GM19463 (cell line): Measurements from ENCODE around the gene MCC.

Source experiments
- ATAC-seq: cut with Tn5 transposase; IDR thresholded peaks from one replicate; pipeline ENCODE4 v1.9.1; 2021; ENCODE audit warnings: mild to moderate bottlenecking, moderate library complexity; ENCODE audit not compliant: unreplicated experiment

Gene MCC

DNA sequence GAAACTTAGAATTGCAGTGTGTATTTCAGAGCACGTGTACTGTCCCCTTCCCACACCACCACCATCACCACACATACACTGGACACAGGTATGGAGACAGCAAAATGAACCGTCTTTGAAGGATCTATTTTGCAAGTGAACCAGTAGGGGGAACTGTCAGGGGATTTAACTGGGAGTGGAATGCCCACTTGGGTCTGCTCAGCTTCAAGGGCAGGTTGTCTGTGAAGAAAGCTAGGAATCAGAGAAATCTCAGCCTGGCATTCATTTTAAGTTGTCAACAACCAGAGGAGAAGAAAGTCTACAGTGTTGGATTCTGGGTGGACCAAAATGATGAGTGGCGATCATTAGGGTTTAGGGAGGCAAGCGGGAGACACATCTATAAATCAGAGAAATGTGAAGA is 364.6 kb downstream of the MCC start:
- no peak for ATAC-seq

DNA sequence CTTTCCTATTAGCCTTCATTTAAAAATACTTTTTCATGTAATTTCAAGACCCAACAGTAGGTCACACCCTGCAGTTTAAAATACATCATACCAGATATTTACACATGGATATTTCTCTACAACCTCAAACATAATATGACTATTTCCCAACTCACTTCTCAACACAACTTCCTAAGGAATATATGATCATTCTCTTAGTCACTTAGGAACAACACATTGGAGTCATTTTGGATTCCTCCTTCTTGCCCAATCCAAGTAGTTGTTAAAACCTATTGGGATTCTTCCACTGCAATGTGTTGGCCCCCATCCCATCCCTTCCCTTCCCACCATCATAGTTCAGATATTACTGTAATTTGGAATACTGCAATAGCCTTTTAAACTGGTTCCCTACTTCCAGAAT is 366.2 kb downstream of the MCC start:
- ATAC-seq = no peak

GRCh38 chr5:113119246-113119924 is 368.9 kb downstream of the MCC start:
- ATAC-seq = no peak

- no peak for ATAC-seq
Measured at GRCh38 chr5:113118765-113119164, 369.5 kb downstream of the MCC start.

- no peak for ATAC-seq
Measured at GRCh38 chr5:113118298-113118697, 370.0 kb downstream of the MCC start.

- ATAC-seq = no peak
Measured at GRCh38 chr5:113117543-113118115, 370.6 kb downstream of the MCC start.

- ATAC-seq = no peak
Measured at GRCh38 chr5:113115956-113116355, 372.3 kb downstream of the MCC start.

GRCh38 chr5:113115061-113115460 is 373.2 kb downstream of the MCC start:
- ATAC-seq = peak; percentile 56

DNA sequence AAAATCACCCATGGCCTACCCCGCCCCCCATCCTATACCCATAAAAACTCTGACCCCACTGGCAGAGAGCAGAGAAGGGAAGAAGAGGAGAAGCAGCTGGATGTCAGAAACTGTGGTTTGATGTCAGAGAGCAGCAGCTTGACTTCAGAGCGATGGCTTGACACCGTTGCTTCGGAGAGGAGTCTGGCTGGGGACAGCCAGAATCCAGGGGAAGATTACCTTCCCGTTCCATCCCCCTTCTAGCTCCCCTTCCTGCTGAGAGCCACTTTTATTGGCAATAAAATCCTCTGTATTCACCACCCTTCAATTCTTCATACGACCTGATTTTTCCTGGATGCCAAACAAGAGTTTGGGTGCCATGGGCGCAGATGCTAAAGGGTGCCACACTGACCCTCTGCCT is 373.7 kb downstream of the MCC start:
- ATAC-seq = no peak

DNA sequence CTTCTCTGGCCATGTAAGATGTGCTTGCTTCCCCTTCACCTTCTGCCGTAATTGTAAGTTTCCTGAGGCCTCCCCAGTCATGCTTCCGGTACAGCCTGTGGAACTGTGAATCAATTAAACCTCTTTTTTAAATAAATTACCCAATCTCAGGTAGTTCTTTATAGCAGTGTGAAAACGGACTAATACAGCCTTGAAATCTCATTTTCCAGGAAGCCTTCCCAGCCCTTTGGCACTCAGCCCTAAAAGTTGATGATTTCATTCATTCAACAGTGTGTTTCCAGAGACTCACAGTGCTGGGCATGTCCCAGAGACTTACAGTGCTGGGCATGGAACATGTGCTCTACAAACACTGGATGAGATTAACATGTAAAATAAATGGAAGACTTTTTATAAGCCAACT is 375.8 kb downstream of the MCC start:
- ATAC-seq = no peak

DNA sequence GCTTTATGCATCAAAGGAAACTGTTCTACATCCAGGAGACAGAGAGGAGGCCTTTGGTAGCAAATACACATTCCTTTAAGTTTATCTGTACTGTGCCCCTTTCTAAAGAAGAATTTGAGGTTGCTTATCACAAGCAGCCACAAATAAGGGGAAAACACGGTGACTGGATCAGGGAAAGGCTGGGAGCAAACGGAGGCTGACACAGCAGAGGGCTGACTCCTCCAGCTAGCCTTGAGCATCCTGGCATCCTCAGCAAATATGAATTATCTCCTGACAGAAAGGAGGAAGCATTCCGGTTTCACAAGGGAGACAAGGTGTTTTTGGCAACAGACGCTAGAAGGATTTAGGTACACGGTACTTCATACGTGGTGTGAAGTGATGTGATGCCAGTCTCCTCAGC is 378.1 kb downstream of the MCC start:
- ATAC-seq = no peak

GRCh38 chr5:113109344-113109743 is 378.9 kb downstream of the MCC start:
- ATAC-seq = no peak

- ATAC-seq = no peak
Measured at GRCh38 chr5:113108485-113108884, 379.8 kb downstream of the MCC start.

GRCh38 chr5:113106821-113107220 is 381.4 kb downstream of the MCC start:
- ATAC-seq = no peak

DNA sequence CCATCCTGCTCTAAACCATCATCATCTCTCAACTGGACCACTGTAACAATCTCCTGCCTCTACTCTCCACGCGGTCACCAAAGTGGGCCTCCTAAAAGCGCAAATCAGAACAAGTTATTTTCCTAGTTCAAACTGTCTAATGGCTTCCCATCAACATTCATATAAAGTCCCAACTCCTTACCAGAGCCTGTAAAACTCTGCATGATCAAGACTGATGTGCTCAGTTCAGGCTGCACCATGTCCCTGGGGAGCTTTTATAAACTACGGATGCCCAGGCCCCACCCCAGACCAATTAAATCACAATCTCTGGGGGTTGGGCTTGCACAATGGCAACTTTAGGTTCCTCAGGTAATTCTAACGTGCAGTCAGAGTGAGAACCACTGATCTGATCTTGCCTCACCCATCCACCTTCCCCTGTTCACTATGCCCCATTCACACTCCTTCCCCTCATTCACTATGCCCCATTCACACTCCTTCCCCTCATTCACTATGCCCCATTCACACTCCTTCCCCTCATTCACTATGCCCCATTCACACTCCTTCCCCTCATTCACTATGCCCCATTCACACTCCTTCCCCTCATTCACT is 382.5 kb downstream of the MCC start:
- no peak for ATAC-seq

GRCh38 chr5:113103330-113103729 is 384.9 kb downstream of the MCC start:
- no peak for ATAC-seq

GRCh38 chr5:113102121-113102531 is 386.1 kb downstream of the MCC start:
- ATAC-seq = no peak

DNA sequence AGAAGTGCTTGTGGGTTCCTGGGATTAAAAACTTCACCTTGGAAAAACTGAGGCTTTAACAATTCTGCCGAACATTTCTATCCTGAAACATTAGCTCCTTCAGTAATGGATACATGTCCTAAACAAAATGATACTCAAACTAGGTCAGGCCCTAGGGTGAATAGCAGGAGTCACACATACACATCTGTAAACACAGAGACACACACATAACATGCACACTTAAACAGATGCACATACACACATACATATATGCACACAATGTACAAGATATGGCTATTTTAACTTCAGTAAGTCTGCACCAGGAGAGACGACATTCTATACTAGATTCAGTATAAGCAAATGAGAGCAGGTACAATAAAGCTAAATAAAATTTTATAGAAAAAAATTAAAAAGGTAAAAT is 387.3 kb downstream of the MCC start:
- ATAC-seq = no peak

DNA sequence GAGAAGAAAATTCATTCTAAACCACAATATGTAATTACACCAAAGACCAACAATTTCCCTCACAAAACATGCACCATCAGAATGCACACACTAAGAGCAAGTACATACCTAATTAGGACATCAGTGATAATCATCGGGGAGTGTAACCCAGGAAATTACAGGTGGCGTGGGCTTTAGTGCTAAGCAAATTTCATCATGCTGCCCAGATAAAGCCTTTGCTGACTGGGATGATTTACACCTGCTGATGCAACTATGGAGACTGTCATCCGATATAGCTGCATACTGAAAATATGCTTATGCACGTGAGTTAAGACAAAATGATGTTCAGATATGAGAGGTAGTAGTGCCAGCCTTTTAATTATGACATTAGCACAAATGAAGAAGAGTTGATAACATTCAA is 388.4 kb downstream of the MCC start:
- ATAC-seq = no peak

- ATAC-seq = no peak
Measured at GRCh38 chr5:113098378-113098777, 389.9 kb downstream of the MCC start.

DNA sequence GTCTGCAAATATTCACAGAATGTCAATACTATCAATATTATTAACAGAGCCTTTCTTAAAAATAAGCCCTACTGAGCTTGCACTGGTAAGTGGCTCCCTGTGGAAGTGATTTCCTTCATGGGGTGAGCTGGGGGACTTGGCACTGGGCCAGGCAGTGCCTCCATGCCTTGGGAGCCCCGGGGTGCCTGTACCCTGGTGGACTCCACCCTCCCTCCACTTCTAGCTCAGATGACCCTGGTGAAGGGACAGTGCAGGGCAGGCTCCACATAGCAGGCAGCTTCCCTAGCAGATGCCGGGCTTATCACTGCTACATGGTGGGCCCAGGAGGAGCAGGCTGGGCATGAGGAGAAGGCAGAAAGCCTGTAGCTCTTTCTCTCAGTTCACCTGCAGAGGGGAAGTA is 392.4 kb downstream of the MCC start:
- ATAC-seq = no peak

- no peak for ATAC-seq
Measured at GRCh38 chr5:113093558-113093957, 394.7 kb downstream of the MCC start.

GRCh38 chr5:113092683-113093082 is 395.6 kb downstream of the MCC start:
- ATAC-seq = no peak
